NCI-H2196 (cell line): ENCODE measurements around the gene CDK6.

Source experiments
- DNase-seq: peaks from one replicate; lab custom pipeline; 2025; ENCODE audit not compliant: unreplicated experiment; lab: John Stamatoyannopoulos, UW

The CDK6 gene

GRCh38 chr7:92847305-92847704 is 10.9 kb upstream of the CDK6 start:
- DNase-seq: no peak

GRCh38 chr7:92845736-92846135 is 9.4 kb upstream of the CDK6 start:
- no peak for DNase-seq

- no peak for DNase-seq
Measured at GRCh38 chr7:92843781-92844180, 7.4 kb upstream of the CDK6 start.

GRCh38 chr7:92843034-92843760 is 6.8 kb upstream of the CDK6 start:
- no peak for DNase-seq

- no peak for DNase-seq
Measured at GRCh38 chr7:92841192-92841591, 4.8 kb upstream of the CDK6 start.

- DNase-seq: no peak
Measured at GRCh38 chr7:92840316-92840715, 3.9 kb upstream of the CDK6 start.

- no peak for DNase-seq
Measured at GRCh38 chr7:92839901-92840300, 3.5 kb upstream of the CDK6 start.

- no peak for DNase-seq
Measured at GRCh38 chr7:92838934-92839333, 2.6 kb upstream of the CDK6 start.

GRCh38 chr7:92837000-92837749 is 802 bp upstream of the CDK6 start:
- no peak for DNase-seq

- no peak for DNase-seq
Measured at GRCh38 chr7:92835851-92836488, 403 bp downstream of the CDK6 start.

GRCh38 chr7:92835261-92835850 is 1.0 kb downstream of the CDK6 start:
- DNase-seq: no peak

- no peak for DNase-seq
Measured at GRCh38 chr7:92834507-92835260, 1.7 kb downstream of the CDK6 start.

GRCh38 chr7:92833766-92834506 is 2.4 kb downstream of the CDK6 start:
- peak; percentile 49 for DNase-seq

GRCh38 chr7:92833024-92833765 is 3.2 kb downstream of the CDK6 start:
- peak; percentile 84 for DNase-seq

- DNase-seq: no peak
Measured at GRCh38 chr7:92832534-92833023, 3.8 kb downstream of the CDK6 start.

GRCh38 chr7:92831716-92832533 is 4.4 kb downstream of the CDK6 start:
- DNase-seq: no peak

GRCh38 chr7:92830532-92831110 is 5.8 kb downstream of the CDK6 start:
- DNase-seq: no peak

GRCh38 chr7:92830027-92830426 is 6.3 kb downstream of the CDK6 start:
- DNase-seq: no peak
